Activated CD8-positive, alpha-beta T cell treated with anti-CD3 and anti-CD28 coated beads, Interleukin-2, amount 10 ng/mL, durations not matched to agents 7 days and 5 days (primary cell): ENCODE data around the gene SEMA6A. TPM values are rescaled to one million over a fixed set of nuclear protein-coding genes. Genes with fewer than 3 reads are reported as not detected.

Experiments
- ATAC-seq: fragments of 150-1000 bp; cut with Tn5 transposase; one replicate; pipeline ENCODE4 v1.10.0; 2021; ENCODE audit warnings: moderate library complexity
- CTCF ChIA-PET: fragments of 350-600 bp; sonication (Branson Sonifier 250); formaldehyde crosslinking; loops from one replicate; lab custom pipeline; 2021; ENCODE audit warnings: antibody characterized with exemption; lab: Charles Lee
- POLR2A ChIA-PET: fragments of 350-600 bp; sonication (Branson Sonifier 250); formaldehyde crosslinking; loops from one replicate; lab custom pipeline; 2021; ENCODE audit warnings: antibody characterized with exemption; lab: Charles Lee
- DNase-seq: peaks from one replicate; pipeline ENCODE4 v3.0.0-alpha.2; 2020
- H3K27ac Mint-ChIP-seq: one replicate; pipeline ENCODE4 v1.8.0; 2021; ENCODE audit warnings: mild to moderate bottlenecking, mixed read lengths
- H3K27me3 Mint-ChIP-seq: one replicate; pipeline ENCODE4 v1.8.0; 2021; ENCODE audit warnings: low read depth, mixed read lengths
- H3K36me3 Mint-ChIP-seq: one replicate; pipeline ENCODE4 v1.8.0; 2021; ENCODE audit warnings: low read depth, mixed read lengths
- H3K4me1 Mint-ChIP-seq: one replicate; pipeline ENCODE4 v1.8.0; 2021; ENCODE audit warnings: low read depth, mixed read lengths
- H3K4me3 Mint-ChIP-seq: one replicate; pipeline ENCODE4 v1.8.0; 2021; ENCODE audit warnings: mild to moderate bottlenecking, mixed read lengths
- H3K9me3 Mint-ChIP-seq: one replicate; pipeline ENCODE4 v1.8.0; 2022; ENCODE audit warnings: mixed read lengths; ENCODE audit not compliant: insufficient read depth
- total RNA-seq, 2 experiments: library from RNA; stranded (reverse); gene quantifications; one replicate each; pipeline ENCODE4 v1.2.3, GENCODE V29; 2021

Gene SEMA6A
- total RNA-seq, 2 experiments from 2014 or later: not detected

DNA sequence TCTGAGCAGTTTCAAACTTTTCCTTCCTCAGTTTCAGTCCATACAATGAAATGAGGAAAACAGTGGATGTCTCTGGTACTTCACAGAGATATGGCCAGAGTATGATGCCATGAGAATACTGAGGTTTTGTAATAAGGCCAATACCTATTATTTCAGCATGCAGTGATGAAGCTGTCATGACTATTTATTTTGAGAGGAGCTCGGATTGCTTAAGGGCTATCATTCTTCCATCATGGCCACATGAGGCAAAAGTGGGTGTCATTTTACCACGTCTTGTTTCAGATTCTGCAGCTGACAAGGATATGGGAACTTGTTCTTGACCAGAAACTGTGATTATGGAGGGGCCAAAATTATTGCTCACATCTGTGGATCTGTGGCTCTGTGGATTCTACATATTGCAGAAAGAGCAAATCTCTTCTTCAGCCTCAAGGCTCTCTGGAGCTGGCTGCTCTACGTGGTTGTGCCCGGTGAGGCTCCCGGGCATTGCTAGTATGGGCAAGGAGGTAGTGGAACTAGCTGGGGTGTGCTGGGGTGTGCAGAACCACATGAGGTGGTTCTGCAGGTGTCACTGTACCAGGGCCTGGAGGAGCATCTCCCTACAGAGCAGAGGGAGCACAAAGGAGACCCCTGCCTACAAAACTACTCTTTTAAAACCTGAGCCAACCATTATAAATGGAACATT, 180.3 kb downstream of the SEMA6A start:
- CTCF ChIA-PET: no interaction called here
- ATAC-seq (no peak), DNase-seq (no peak)
- POLR2A ChIA-PET: no interaction called here
- Mint-ChIP-seq H3K27ac (no peak overlapping the region), H3K4me3 (no peak overlapping the region), H3K27me3 (no peaks in the 10 kb centered on the region), H3K4me1 (no peaks in the 10 kb centered on the region), H3K36me3 (no peaks in the 10 kb centered on the region), H3K9me3 (peaks cover 4% of the 10 kb centered on the region)
